Right kidney (tissue), 1 donor: ENCODE measurements around the gene RNF44.
A peak's percentile ranks its signal among the peaks of the same experiment; 100 is the strongest.

ENCODE experiments used
- DNase-seq: peaks from one replicate; pipeline ENCODE4 v3.0.0-alpha.2; 2016

Gene RNF44

DNA sequence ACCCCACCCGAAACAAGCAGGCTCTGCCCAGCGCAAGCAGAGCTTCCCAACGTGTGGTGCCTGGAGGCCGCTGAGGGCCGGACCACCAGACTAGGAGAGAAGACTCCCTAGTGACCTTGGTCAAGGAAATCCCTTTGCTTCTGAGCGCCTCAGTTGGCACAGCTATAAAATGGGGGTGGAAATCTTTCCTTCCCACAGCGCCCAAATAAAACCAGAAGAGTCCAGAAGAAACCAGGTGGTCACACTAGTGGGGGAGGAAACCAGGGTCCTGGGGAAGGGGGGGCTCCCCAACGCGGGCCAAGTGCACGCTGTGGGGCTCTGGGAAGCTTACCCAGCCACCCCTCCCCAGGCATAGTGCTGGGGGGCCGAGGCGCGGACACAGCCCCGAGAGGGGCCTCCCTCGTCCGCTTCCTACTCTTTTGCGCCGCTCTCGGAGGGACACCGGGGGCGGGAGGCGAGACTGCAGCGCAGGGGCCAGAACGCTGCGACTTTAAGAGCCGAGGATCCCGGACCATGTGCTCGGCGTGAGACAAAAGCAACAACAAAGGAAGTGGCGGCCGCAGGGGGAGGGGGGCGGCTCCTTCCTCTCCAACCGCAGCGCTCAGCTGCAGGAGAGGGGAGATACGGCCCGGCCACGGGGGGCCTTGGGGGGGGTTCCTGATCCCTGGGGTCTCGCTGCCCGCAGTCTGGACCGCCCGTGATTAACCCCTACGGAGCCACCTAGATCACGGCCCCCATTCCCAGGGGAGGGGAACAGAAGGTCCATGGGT lies 885 bp downstream of the RNF44 start:
- DNase-seq = peak; percentile 71

DNA sequence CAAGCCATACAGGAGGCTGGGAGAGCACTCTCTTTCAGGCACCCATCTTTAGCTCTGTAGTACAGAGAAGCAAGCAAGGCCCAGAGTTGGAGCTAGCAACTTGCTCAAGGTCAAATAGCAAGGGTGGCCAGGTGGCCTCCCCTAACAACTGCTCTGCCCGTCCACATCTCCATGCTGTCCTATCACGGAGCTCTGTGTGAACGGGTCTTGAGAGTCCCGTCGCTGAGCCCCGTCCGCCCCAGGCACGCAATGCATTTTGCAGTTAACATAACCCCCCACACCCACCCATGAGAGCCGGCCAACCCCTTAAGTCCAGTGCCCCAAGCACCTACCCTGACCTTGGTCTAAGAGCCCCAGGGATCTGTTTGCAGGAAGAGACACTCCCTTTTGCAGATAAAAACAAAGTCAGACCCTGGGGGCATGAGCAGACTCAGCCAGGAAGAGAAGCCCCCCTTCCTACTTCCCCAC lies 1.5 kb downstream of the RNF44 start:
- DNase-seq = peak; percentile 52

DNA sequence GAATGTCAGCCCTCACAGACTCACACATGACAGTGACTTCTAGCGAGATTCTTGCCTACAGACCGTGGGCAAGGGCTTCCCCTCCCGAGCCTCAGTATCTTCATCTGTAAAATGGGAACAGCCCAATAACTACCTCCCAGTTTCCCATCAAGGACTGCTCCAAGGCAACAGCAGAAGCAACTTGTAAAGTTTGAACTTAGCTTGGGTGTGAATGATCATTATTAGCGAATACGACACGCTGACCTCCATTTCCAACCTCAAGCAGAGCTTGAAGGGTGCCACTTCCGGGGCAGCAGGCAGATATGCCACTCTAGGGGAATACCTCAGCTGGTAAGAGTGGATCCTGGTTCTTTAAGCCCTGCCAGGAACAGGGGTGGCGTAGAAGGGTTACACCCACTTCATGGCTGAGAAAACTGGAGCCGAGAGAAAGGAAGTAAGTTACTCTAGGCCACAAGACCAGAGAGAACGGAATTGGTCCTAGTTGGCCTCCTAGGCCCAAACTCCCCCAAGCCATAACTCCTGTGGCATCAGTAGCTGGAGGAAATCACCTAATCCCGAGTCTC lies 2.0 kb downstream of the RNF44 start:
- no peak for DNase-seq

DNA sequence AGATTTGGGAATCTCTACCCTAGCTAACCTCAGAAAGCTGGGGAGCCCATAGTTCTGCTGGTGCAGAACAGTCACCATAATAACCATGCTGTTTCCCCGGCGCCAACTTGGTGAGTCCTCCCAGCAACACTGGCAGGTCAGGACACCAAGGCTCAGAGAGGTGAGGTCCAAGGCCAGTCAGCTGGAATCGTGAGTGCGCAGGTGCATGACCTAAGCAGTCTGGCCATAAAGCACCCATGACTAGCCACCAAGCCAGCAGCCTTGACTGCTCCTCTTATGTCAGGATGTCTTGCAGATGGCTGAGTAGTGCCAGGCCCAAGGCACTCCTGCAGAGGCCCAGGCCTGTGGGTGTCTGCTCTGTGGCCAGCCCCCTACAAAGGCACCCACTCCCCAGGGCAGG lies 2.6 kb downstream of the RNF44 start:
- DNase-seq = no peak

DNA sequence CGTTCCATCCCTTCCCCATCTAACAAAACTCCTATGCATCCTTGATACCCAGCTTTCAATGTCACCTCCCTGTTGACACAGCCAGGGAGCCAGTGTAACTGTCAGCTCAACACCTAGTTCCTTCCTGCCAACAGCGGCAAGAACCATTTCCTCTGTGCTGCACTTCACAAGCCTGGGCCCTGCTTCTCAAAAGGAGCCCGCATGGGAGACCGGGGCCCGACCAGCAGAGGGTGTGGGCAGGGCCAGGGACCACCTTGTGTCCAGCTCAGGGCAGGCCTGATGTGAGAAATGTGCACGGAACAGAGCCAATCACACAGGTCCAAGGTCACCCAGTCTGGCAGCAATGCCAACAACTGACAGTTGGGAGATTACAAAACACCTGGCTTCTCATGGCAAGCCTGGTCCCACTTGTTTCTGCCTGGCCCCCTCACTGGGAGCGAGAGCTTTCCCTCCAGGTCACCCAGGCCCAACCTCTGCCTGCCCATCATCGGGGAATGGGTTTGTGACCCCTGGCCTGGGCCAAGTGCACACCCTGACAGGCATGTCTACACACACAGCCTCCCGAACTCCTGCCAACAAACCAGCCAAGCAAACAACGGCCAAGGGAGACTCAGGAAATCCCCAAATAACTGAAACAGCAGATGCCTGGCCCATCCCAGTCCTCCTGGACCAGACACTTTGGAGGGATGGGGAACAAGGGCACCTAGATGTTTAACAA lies 3.1 kb downstream of the RNF44 start:
- no peak for DNase-seq

DNA sequence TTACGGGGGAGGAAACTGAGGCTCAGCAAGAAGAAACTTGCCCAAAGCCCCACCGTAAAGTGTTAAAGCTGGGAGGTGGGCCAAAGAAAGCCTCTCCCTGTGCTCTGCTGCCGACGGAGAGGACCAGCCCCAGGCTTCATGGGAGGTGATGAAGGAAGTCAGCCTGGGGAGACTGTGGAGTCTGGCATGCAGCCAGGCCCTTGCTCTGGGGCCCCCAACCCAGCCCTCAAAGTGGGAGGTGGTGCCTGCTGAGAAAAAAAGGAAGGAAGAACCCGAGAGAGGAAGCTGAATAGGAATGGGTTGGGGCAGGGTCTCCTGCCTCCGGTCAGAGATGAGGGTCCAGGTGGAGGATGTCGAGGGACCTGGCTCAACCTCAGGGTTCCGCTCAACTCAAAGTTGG lies 3.8 kb downstream of the RNF44 start:
- DNase-seq = peak; percentile 28

DNA sequence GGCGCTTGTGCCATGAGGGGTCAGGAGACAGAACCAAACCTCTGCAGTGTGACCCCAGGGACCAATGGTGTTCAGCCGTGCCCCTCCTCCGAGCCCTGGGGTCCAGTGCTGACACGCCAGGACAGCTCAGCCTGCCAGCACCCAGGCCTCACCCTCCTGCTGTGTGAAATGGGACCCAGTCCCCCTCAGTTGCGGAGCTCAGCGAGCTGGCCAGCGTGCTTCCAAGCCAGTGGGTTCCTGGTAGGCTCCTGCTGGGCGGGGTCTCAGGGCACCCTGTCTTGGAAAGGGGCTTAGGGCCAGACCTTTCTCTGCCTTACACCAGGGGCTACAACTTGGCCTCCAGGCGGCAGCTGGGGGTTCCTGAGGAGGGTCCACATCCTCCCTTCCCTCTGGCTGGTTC lies 4.4 kb downstream of the RNF44 start:
- DNase-seq = no peak

DNA sequence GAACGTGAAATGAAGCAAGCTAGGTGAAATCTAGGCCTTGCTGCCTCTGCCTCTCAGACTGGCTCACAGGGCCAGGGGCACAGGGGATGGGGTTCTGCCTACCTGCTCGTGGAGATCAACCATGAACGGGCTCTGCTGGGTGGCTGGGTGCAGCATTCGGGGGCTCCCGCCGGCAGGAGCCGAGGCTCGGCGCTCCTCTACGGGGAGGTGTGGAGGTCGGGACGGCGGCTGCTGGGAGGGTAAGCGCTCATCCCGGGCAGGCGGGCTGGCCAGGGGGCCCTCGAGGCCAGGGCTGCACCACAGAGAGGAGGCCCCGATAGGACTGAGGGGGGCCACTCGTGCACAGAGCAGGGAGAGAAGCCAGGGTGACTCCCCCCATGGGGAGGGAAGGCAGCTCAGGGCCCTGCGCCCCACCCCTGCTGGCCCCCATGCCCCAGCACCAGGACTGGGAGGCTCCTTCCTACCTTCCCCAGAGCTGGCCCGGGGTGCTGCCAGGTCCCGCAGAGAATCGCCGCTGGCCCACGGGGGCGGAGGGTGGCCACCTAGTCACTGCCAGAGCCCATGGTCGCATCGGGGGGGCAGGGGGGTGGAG lies 5.2 kb downstream of the RNF44 start:
- DNase-seq = no peak

DNA sequence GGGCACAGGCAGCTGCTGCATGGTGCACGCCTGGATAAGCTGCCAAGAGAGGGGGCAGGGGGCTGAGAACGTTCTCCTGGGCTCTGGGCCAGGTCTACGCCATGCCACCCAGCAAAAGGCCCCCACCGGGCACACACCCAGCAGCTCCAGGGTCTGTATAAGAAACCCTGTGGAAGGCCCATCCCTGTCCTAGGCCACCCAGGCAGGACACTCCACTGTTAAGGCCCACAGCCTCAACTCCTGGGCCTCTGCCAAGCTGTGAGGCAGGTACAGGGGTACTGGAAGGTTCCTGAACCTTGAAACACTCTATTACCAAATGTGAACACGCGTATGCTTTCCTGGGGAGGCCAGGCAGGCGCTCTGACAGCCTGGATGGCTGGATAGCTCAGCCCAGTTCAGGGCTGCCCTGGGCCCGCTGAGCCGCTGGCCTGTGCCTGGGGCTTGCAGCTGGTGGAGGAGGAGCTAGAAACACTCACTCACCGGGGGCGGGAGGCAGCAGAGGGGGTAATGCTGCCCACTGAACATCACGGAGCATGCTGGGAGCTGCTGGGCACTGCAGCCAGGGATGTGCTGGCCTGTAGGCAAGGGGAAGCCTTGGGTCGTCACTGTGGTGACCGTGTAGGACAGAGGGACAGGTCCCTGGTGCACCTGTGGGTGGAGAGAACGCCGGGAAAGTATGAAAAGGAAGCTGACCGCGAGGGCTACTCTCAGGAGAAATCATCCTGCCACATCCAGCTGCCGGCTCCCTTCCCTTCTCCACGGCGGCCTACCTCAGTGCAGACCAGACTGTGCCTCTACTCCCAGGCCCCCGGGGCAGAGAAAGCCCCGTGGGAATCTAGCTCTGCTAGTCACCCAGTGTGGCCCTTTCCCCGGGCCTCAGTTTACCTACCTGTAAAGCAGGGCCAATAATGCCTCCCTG lies 6.0 kb downstream of the RNF44 start:
- no peak for DNase-seq

DNA sequence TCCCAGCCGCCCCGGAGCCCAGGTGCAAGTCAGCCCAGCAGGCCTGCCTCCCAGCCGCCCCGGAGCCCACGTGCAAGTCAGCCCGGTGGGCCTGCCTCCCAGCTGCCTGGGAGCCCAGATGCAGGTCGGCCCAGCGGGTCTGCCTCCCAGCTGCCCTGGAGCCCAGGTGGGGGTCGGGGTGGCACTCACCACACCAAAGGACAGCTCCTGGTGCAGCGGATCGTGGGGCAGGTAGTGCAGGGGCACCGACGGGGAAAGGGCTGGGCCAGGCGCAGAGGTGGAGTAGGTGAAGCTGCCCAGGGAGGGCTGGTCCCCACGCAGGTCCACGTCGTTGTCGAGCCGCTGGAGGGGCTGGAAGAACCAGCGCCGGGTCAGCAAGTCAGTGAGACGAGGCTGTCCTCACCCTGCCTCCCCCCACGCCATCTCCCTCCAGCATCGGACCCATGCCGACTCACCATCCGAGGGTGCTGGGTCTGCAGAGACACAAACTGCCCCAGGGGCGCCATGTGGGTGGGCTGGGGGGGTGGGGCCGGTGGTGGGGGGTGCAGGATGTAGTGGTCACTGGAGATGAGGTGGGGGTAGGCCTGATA lies 6.7 kb downstream of the RNF44 start:
- no peak for DNase-seq

DNA sequence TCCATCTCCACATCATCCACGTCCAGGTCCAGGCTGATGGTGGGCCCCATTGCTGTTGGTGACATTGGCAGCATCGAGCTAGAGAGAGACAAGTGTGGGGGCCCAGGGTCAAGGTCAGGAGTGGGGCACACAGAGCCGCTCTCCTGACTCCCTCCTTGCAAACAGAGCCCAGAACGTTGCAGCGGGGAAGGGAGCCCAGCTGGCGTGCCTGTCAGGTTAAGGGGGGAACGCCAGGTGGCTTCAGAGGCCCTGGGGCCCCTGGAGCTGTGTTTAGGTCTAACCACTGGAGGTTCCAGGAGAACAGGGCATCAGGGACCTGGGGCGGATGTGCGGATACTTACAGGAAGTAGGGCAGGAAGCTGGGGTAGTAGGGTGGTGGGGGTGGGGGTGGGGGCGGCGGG lies 7.5 kb downstream of the RNF44 start:
- DNase-seq = no peak

DNA sequence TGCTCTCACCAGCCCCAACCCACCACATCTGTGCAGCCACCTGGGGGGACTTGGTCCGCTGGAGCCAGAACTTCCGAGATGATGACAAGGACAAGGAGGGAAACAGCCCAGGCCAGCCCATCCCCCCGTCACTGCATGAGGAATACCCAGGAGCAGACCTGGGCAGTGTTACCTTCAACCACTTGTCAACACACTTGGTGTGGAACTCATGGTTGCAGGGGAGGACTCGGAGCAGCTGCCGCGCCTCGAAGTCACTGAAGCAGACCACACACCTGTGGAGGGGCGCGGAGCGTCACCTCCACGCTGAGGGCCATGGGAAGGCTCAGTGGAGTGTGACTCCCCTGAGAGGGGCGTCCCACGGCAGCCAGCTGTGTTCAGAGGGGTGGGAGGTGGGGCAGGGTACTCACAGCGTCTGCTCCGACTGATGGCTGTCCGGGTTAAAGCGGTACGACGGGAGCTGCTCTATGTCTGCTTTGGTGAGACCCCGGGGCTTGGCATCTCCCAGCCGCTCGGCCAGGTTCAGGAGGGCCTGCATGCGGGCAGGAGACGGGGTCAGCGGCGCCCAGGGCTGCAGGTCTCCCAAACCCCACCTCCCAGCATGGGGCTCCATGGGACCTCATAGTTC lies 8.0 kb downstream of the RNF44 start:
- no peak for DNase-seq

DNA sequence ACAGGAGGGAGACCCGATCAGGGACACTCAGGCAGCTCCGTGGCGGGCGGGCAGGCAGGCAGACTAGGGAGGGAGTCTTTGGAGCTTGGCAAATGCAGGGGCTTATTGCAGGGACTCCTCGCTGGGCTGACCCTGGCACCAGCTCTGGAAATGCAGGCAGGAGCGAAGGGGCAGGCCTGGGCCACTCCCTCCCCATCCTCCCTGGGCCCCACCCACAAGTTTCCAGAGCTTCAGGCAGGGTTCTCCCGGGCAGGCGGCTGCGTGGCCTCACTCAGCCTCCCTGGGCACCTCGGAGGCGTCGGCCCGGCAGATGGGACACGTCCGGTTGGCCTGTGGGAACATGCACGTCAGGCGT lies 8.5 kb downstream of the RNF44 start:
- DNase-seq = no peak

DNA sequence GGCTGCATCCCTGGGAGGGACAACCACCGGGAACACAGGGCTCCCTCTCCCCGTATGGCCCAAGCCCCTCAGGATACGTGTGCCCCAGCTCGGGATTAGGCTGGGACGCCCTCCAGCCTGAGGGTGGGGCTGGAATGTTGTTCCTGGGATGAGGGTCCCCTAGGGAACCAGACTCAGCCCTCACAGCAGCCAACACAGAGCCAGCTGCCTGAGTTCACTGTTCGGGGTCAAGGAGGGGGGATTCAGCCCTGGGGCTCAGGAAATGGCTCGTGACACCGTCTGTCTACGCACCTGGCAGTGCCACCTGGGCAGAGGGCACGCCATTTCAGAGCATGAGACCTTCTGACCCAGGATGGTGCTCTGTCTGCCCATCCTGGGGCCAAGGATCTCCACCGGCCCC lies 8.9 kb downstream of the RNF44 start:
- no peak for DNase-seq

DNA sequence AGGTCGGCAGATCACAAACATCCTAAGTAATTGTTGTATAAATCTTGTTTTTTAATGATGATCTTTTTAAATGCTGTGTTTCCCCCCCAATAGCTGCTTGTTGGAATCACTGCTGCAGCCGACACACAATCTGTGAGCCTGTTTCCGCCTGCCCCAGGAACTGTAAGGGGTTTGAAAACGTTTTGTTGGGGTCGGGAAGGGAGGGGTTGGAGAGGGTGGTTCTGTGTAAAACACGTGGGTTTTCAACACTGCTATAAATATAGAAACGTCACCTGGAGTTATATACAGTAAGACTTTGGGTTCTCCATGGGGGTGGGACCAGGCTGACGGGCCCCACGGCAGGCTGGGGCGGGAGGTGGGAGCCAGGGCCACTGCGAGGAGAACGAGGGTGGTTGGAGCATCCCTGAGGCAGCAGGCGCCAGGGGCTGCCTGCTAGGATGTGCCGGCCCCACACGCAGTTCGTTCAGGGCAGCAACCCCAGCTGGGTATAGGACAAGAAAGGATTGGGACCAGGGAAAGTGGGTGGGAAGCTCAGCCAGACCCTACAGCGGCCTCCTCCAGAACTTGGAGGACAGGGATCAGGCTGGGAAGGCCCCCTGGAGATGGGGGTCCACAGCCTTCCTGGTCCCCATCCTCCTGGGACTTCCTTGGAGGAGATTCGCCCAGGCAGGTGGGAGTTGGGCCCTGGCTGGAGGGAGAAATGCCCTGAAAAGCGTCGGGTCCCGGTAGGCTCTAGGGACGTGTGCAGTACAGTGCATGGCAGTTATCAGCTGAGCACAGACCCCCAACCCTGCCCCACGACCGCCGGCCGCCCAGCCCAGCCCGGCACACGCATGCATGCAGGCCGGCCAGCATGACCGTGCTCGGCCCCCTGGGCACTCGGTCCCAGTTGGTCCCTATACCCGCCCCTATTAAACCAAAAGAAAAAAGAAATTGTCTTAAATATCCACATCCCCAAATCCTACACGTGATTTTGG lies 9.7 kb downstream of the RNF44 start:
- no peak for DNase-seq

DNA sequence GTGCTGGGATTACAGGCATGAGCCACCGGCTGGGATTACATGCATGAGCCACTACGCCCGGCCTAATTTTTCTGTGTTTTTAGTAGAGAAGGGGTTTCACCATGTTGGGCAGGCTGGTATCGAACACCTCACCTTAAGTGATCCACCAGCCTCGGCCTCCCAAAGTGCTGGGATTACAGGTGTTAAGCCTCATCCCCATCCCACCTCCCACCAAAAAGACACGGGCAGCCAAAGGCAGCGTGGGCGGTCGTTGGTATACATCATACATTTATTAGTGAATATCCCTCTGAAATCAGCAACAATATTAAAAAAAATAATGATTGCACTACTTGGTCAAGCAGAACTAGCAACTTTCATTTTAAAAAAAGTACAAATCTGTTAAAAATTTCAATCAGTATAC lies 10.7 kb downstream of the RNF44 start:
- no peak for DNase-seq

DNA sequence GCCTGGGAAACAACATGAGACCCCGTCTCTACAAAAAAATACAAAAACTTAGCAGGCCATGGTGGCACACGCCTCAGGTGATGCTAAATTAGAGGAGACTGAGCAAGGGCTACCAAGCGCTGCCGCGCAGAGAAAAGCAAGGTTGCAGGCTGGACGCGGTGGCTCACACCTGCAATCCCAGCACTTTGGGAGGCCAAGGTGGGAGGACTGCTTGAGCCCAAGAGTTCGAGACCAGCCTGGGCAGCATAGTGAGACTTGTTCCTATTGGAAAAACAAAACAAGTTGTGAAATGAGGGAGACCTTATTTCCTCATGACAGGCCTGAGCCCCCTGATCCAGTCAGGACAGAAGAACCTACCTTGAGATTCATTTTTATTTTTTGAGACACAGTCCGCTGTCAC lies 11.5 kb downstream of the RNF44 start:
- DNase-seq = no peak

DNA sequence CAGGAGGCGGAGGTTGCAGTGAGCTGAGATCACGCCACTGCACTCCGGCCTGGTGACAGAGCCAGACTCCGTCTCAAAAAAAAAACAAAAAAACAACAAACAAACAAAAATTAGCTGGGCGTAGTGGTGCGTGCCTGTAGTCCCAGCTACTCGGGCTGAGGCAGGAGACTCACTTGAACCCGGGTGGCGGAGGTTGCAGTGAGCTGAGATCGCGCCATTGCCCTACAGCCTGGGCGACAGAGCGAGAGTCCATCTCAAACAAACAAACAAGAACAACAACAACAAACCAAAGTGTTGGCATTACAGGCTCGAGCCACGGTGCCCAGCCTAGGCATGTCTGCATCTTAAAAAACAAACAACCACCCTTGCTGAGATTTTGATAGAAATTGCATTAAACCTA lies 12.2 kb downstream of the RNF44 start:
- DNase-seq = no peak

DNA sequence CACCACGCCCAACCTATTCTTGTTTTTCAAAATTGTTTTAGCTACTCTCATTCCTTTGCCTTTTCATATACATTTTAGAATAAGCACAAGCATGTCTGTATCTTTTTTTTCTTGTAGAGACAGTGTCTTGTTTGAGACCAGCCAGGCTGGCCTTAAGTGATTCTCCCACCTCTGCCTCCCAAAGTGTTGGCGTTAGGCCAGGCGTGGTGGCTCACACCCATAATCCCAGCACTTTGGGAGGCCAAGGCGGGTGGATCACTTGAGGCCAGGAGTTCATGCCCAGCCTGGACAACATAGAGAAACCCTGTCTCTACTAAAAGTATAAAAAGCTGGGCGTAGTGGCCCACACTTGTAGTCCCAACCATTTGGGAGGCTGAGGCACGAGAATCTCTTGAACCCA lies 13.1 kb downstream of the RNF44 start:
- DNase-seq = no peak

DNA sequence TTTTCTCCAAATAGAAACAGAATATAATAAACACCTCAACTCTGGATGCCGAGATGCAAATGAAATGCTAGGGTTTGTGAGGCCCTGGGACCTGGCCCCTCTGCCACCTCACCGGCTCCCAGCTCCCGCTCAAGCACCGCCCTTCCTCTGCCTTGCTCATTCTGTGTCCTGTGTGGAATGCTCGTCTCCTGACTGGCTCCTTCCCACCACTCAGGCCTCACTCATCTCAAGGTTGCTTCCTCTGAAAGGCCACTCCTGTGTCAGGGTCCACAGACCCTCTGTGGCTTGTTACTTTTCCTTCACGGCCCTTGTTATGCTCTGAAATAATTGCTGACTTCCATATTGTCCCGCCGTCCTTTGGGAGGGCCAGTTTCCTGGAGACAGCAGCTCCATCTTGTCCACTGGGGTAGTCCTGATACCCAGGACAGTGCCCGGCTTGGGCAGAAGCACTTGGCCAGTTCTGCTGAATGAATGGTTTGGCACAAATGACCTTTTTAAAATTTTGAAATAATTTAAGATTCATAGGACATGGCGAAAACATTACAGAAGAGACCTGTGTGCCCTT lies 15.4 kb downstream of the RNF44 start:
- no peak for DNase-seq
